Left kidney (tissue), 2 donors: Measurements from ENCODE around the gene SCN4A. TPM values are rescaled to one million over a fixed set of nuclear protein-coding genes. Genes with fewer than 3 reads are reported as not detected.

Source experiments
- DNase-seq: peaks from one replicate; pipeline ENCODE4 v3.0.0-alpha.2; 2013
- polyA plus RNA-seq: library from polyadenylated mRNA; unstranded; fragments of 120-200 nt; gene quantifications from one replicate; pipeline ENCODE4 v1.2.1, GENCODE V29; 2013; ENCODE audit not compliant: insufficient read length

SCN4A gene
- polyA plus RNA-seq, 1 donor, result 0.86 TPM

- DNase-seq, result no peak
Observed at GRCh38 chr17:63955232-63955631, 17.5 kb downstream of the SCN4A start.

GRCh38 chr17:63954402-63955063, 18.2 kb downstream of the SCN4A start:
- DNase-seq, result no peak

GRCh38 chr17:63950940-63951907, 21.5 kb downstream of the SCN4A start:
- DNase-seq, result no peak

- no peak for DNase-seq
Observed at GRCh38 chr17:63949576-63950250, 23.0 kb downstream of the SCN4A start.

- DNase-seq, result no peak
Observed at GRCh38 chr17:63948521-63948920, 24.2 kb downstream of the SCN4A start.

- no peak for DNase-seq
Observed at GRCh38 chr17:63947711-63948330, 24.9 kb downstream of the SCN4A start.

GRCh38 chr17:63946440-63947363, 26.0 kb downstream of the SCN4A start:
- DNase-seq, result no peak

- DNase-seq, result peak; percentile 66
Observed at GRCh38 chr17:63945784-63946439, 26.8 kb downstream of the SCN4A start.

- no peak for DNase-seq
Observed at GRCh38 chr17:63944736-63945499, 27.8 kb downstream of the SCN4A start.

- DNase-seq, result no peak
Observed at GRCh38 chr17:63943745-63944144, 29.0 kb downstream of the SCN4A start.

- DNase-seq, result no peak
Observed at GRCh38 chr17:63942309-63942985, 30.3 kb downstream of the SCN4A start.

- no peak for DNase-seq
Observed at GRCh38 chr17:63941751-63942150, 31.0 kb downstream of the SCN4A start.

- DNase-seq, result no peak
Observed at GRCh38 chr17:63941162-63941561, 31.6 kb downstream of the SCN4A start.

GRCh38 chr17:63940584-63940983, 32.1 kb downstream of the SCN4A start:
- no peak for DNase-seq

GRCh38 chr17:63939884-63940283, 32.8 kb downstream of the SCN4A start:
- DNase-seq, result no peak

- DNase-seq, result no peak
Observed at GRCh38 chr17:63939401-63939800, 33.3 kb downstream of the SCN4A start.

GRCh38 chr17:63937920-63938319, 34.8 kb downstream of the SCN4A start:
- DNase-seq, result no peak

- no peak for DNase-seq
Observed at GRCh38 chr17:63937319-63937718, 35.4 kb downstream of the SCN4A start.
